Activated CD8-positive, alpha-beta T cell treated with anti-CD3 and anti-CD28 coated beads for 36 hours (primary cell): ENCODE data around the gene EPOP. TPM values are rescaled to one million over a fixed set of nuclear protein-coding genes. Genes with fewer than 3 reads are reported as not detected.

ENCODE experiments used
- ATAC-seq: fragments of 200-7000 bp; cut with Tn5 transposase; one replicate; pipeline ENCODE4 v1.10.0; 2021; ENCODE audit warnings: mild to moderate bottlenecking, moderate library complexity
- CTCF ChIA-PET: fragments of 350-600 bp; sonication (Branson Sonifier 250); formaldehyde crosslinking; loops from one replicate; lab custom pipeline; 2021; ENCODE audit warnings: antibody characterized with exemption; lab: Charles Lee
- POLR2A ChIA-PET: fragments of 350-600 bp; sonication (Branson Sonifier 250); formaldehyde crosslinking; loops from one replicate; lab custom pipeline; 2021; ENCODE audit warnings: antibody characterized with exemption; lab: Charles Lee
- DNase-seq: peaks from one replicate; pipeline ENCODE4 v3.0.0-alpha.2; 2020
- H3K27ac Mint-ChIP-seq: one replicate; pipeline ENCODE4 v1.8.0; 2021; ENCODE audit warnings: mild to moderate bottlenecking, mixed read lengths
- H3K27me3 Mint-ChIP-seq: one replicate; pipeline ENCODE4 v1.8.0; 2021; ENCODE audit warnings: mixed read lengths
- H3K36me3 Mint-ChIP-seq: one replicate; pipeline ENCODE4 v1.8.0; 2021; ENCODE audit warnings: low read depth, mixed read lengths
- H3K4me1 Mint-ChIP-seq: one replicate; pipeline ENCODE4 v1.8.0; 2021; ENCODE audit warnings: low read depth, mixed read lengths
- H3K4me3 Mint-ChIP-seq: one replicate; pipeline ENCODE4 v1.8.0; 2021; ENCODE audit warnings: mild to moderate bottlenecking, moderate library complexity, mixed read lengths
- H3K9me3 Mint-ChIP-seq: one replicate; pipeline ENCODE4 v1.8.0; 2021; ENCODE audit warnings: mixed read lengths
- CTCF ChIP-seq: fragments of 200-600 bp; IDR thresholded peaks from one replicate; pipeline ENCODE4 v1.8.0; 2022; ENCODE audit warnings: antibody characterized with exemption, mild to moderate bottlenecking
- intact Hi-C: fragments of 100-400 bp; cut with micrococcal nuclease; formaldehyde crosslinking; loops from one replicate; pipeline ENCODE4 v1.10.0; 2022
- total RNA-seq, 2 experiments: library from RNA; stranded (reverse); gene quantifications; one replicate each; pipeline ENCODE4 v1.2.3, GENCODE V29; 2021

EPOP gene
- total RNA-seq, 2 experiments from 2014 or later = 31.8 to 32.2 TPM

GRCh38 chr17:38701504-38702165 lies 26.9 kb upstream of the EPOP start:
- peaks cover 14% of the 10 kb centered on the region for H3K36me3 Mint-ChIP-seq
- peak; percentile 73 for ATAC-seq
- intact Hi-C loops = loop anchor here (2.0 kb wide), 1 partner anchor 25 kb away; no protein-coding TSS in a partner anchor
- peak overlapping the region; percentile 94 for H3K27ac Mint-ChIP-seq
- H3K4me1 Mint-ChIP-seq = peaks cover 39% of the 10 kb centered on the region
- no peaks in the 10 kb centered on the region for H3K9me3 Mint-ChIP-seq
- H3K4me3 Mint-ChIP-seq = peak overlapping the region; percentile 69
- ChIA-PET POLR2A (interaction anchor here (1.0 to 18.4 kb wide), 9 partner anchors 10 to 181 kb away, joined by 3 to 390 read pairs (median 10); partner anchors contain the start of genes CISD3, EPOP and PSMB3), CTCF (interaction anchor here (0.9 to 2.9 kb wide), 4 partner anchors 25 to 143 kb away, joined by 3 to 16 read pairs (median 5); no protein-coding TSS in a partner anchor)
- peak; percentile 95 for DNase-seq
- no peaks in the 10 kb centered on the region for H3K27me3 Mint-ChIP-seq
- no peak for TF ChIP-seq CTCF

- no peak overlapping the region for H3K4me3 Mint-ChIP-seq
- CTCF ChIA-PET = interaction anchor here (1.1 to 4.8 kb wide), 3 partner anchors 19 to 38 kb away, joined by 3 to 32 read pairs (median 3); no protein-coding TSS in a partner anchor
- H3K27me3 Mint-ChIP-seq = no peaks in the 10 kb centered on the region
- POLR2A ChIA-PET = interaction anchor here (1.1 to 9.1 kb wide), 3 partner anchors 13 to 53 kb away, joined by 4 to 112 read pairs (median 4); partner anchors contain the start of gene EPOP
- DNase-seq = no peak
- peaks cover 4% of the 10 kb centered on the region for H3K36me3 Mint-ChIP-seq
- no peak for ATAC-seq
- no peak for TF ChIP-seq CTCF
- no peaks in the 10 kb centered on the region for H3K9me3 Mint-ChIP-seq
- intact Hi-C loops = loop anchor here (5.0 kb wide), 1 partner anchor 34 kb away; the partner anchor contains the start of gene CISD3
- H3K27ac Mint-ChIP-seq = peak overlapping the region; percentile 29
- H3K4me1 Mint-ChIP-seq = peaks cover 45% of the 10 kb centered on the region
These were observed 24.0 kb upstream of the EPOP start for GRCh38 chr17:38698760-38699159.

- H3K9me3 Mint-ChIP-seq = no peaks in the 10 kb centered on the region
- intact Hi-C loops = loop anchor here (5.0 kb wide), 1 partner anchor 35 kb away; the partner anchor contains the start of gene CISD3
- H3K27ac Mint-ChIP-seq = peak overlapping the region; percentile 21
- H3K36me3 Mint-ChIP-seq = no peaks in the 10 kb centered on the region
- H3K4me3 Mint-ChIP-seq = no peak overlapping the region
- POLR2A ChIA-PET = interaction anchor here (0.6 to 3.2 kb wide), 3 partner anchors 21 to 267 kb away, joined by 3 to 10 read pairs (median 3); no protein-coding TSS in a partner anchor
- CTCF ChIA-PET = interaction anchor here (1.1 to 4.8 kb wide), 5 partner anchors 17 to 47 kb away, joined by 3 to 32 read pairs (median 11); no protein-coding TSS in a partner anchor
- H3K27me3 Mint-ChIP-seq = no peaks in the 10 kb centered on the region
- no peak for ATAC-seq
- no peak for DNase-seq
- peaks cover 45% of the 10 kb centered on the region for H3K4me1 Mint-ChIP-seq
- peak; percentile 15 for TF ChIP-seq CTCF
These were observed 22.5 kb upstream of the EPOP start for GRCh38 chr17:38697061-38697820.

- no peak overlapping the region for H3K27ac Mint-ChIP-seq
- no peaks in the 10 kb centered on the region for H3K36me3 Mint-ChIP-seq
- H3K4me3 Mint-ChIP-seq = no peak overlapping the region
- no peaks in the 10 kb centered on the region for H3K27me3 Mint-ChIP-seq
- H3K4me1 Mint-ChIP-seq = peaks cover 21% of the 10 kb centered on the region
- ATAC-seq (no peak), DNase-seq (no peak)
- TF ChIP-seq CTCF = no peak
- CTCF ChIA-PET = interaction anchor here (4.1 to 4.8 kb wide), 2 partner anchors 17 to 42 kb away, joined by 20 to 32 read pairs; no protein-coding TSS in a partner anchor
- intact Hi-C loops = no loop called here
- POLR2A ChIA-PET = interaction anchor here (1.0 kb wide), 2 partner anchors 13 kb away, joined by 3 to 5 read pairs; no protein-coding TSS in a partner anchor
- no peaks in the 10 kb centered on the region for H3K9me3 Mint-ChIP-seq
These were observed 19.1 kb upstream of the EPOP start for GRCh38 chr17:38693700-38694329.
